Neuronal stem cell (in vitro differentiated cells): ENCODE results near the gene TIGD7.

Experiments
- DNase-seq: peaks from one replicate; pipeline ENCODE4 v3.0.0-alpha.2; 2013; ENCODE audit warnings: low spot score
- H2AFZ ChIP-seq: one replicate; pipeline ENCODE4 v1.6.1; 2013; ENCODE audit warnings: mild to moderate bottlenecking, low read length, inconsistent platforms
- H2AK5ac ChIP-seq: 2 replicates; pipeline ENCODE4 v1.6.1; 2013; ENCODE audit warnings: low read depth, mild to moderate bottlenecking, inconsistent platforms, low read length, moderate library complexity, mixed read lengths
- H2BK120ac ChIP-seq: 2 replicates; pipeline ENCODE4 v1.6.1; 2013; ENCODE audit warnings: low read depth, mild to moderate bottlenecking, inconsistent platforms, low read length, moderate library complexity, mixed read lengths
- H2BK12ac ChIP-seq: one replicate; pipeline ENCODE4 v1.6.1; 2013; ENCODE audit warnings: low read length, inconsistent platforms
- H2BK15ac ChIP-seq: 2 replicates; pipeline ENCODE4 v1.6.1; 2013; ENCODE audit warnings: mild to moderate bottlenecking, low read length, inconsistent platforms, mixed read lengths
- H2BK5ac ChIP-seq: one replicate; pipeline ENCODE4 v1.6.1; 2013; ENCODE audit warnings: inconsistent platforms, mild to moderate bottlenecking, low read length, moderate library complexity
- H3K14ac ChIP-seq: one replicate; pipeline ENCODE4 v1.6.1; 2013; ENCODE audit warnings: low read length, inconsistent platforms
- H3K18ac ChIP-seq: 2 replicates; pipeline ENCODE4 v1.6.1; 2013; ENCODE audit warnings: low read length, inconsistent platforms
- H3K23ac ChIP-seq: 2 replicates; pipeline ENCODE4 v1.6.1; 2013; ENCODE audit warnings: low read depth, mild to moderate bottlenecking, mixed read lengths, low read length, inconsistent platforms; ENCODE audit not compliant: poor library complexity
- H3K27ac ChIP-seq: replicated peaks from 3 replicates; pipeline ENCODE4 v1.5.1; 2013; ENCODE audit warnings: low read length, inconsistent platforms
- H3K27me3 ChIP-seq, 3 experiments: 2 replicates each; pipeline ENCODE4 v1.6.1; 2013; ENCODE audit warnings: low read length in 3 of 3, mild to moderate bottlenecking in 2 of 3, inconsistent platforms in 1 of 3, low read depth in 1 of 3, mixed read lengths in 1 of 3, moderate library complexity in 1 of 3; ENCODE audit not compliant: control insufficient read depth in 3 of 3, insufficient read depth in 3 of 3
- H3K36me3 ChIP-seq, 2 donors: replicated peaks in 1 of 2; 2 replicates each; pipeline ENCODE4 v1.6.1; 2013; ENCODE audit warnings: low read length in 2 of 2; ENCODE audit not compliant: control insufficient read depth in 2 of 2, insufficient read depth in 2 of 2
- H3K4ac ChIP-seq: 2 replicates; pipeline ENCODE4 v1.6.1; 2013; ENCODE audit warnings: inconsistent platforms, mild to moderate bottlenecking, low read length, moderate library complexity
- H3K4me1 ChIP-seq, 2 donors: 1 replicate in 1 of 2; 2 replicates in 1 of 2; pipeline ENCODE4 v1.6.1; 2013; ENCODE audit warnings: low read length in 2 of 2, low read depth in 1 of 2; ENCODE audit not compliant: control insufficient read depth in 2 of 2, insufficient read depth in 1 of 2
- H3K4me2 ChIP-seq: one replicate; pipeline ENCODE4 v1.6.1; 2013; ENCODE audit warnings: mild to moderate bottlenecking, low read length, inconsistent platforms; ENCODE audit not compliant: insufficient read depth, poor library complexity, severe bottlenecking
- H3K4me3 ChIP-seq, 2 donors: 2 replicates each; pipeline ENCODE4 v1.5.1; 2013; ENCODE audit warnings: low read length in 2 of 2, mild to moderate bottlenecking in 2 of 2, inconsistent platforms in 1 of 2, moderate library complexity in 1 of 2
- H3K79me1 ChIP-seq: one replicate; pipeline ENCODE4 v1.6.1; 2013; ENCODE audit warnings: low read depth, mild to moderate bottlenecking, inconsistent platforms, low read length, moderate library complexity
- H3K9ac ChIP-seq: one replicate; pipeline ENCODE4 v1.6.1; 2013; ENCODE audit warnings: mild to moderate bottlenecking, low read depth, low read length, inconsistent platforms; ENCODE audit not compliant: poor library complexity
- H3K9me3 ChIP-seq, 2 donors: replicated peaks in 1 of 2; 2 replicates each; pipeline versions ENCODE3 to v1.6.1; 2013; ENCODE audit warnings: low read length in 2 of 2, mild to moderate bottlenecking in 2 of 2, inconsistent platforms in 1 of 2, low read depth in 1 of 2, mixed read lengths in 1 of 2, moderate library complexity in 1 of 2; ENCODE audit not compliant: control insufficient read depth in 2 of 2, insufficient read depth in 1 of 2
- H4K8ac ChIP-seq: one replicate; pipeline ENCODE4 v1.6.1; 2013; ENCODE audit warnings: low read depth, mild to moderate bottlenecking, inconsistent platforms, low read length, moderate library complexity
- H4K91ac ChIP-seq: one replicate; pipeline ENCODE4 v1.6.1; 2013; ENCODE audit warnings: low read length, low read depth, mild to moderate bottlenecking, inconsistent platforms; ENCODE audit not compliant: poor library complexity
- WGBS, 2 donors: extraction: QIAGEN DNeasy Blood & Tissue Kit; methylation state at CpG; one replicate each; pipeline ENCODE4 v1.1.7; 2013; ENCODE audit warnings: missing lambda C conversion rate in 2 of 2, mixed read lengths in 1 of 2; ENCODE audit not compliant: insufficient read length in 2 of 2, insufficient replicate concordance in 1 of 2; ENCODE audit errors: extremely low coverage in 2 of 2; 5-methylcytosine and 5-hydroxymethylcytosine counted together

TIGD7 gene

GRCh38 chr16:3306078-3306477 is 848 bp upstream of the TIGD7 start:
- Histone ChIP-seq H3K27me3 (no peaks in the 10 kb centered on the region), H3K27ac (peak overlapping the region; percentile 82), H3K79me1 (peaks cover 3% of the 10 kb centered on the region), H2BK5ac (no peak overlapping the region), H2BK15ac (no peak overlapping the region), H2AK5ac (peak overlapping the region; percentile 57), H3K23ac (peak overlapping the region; percentile 56), H3K18ac (peak overlapping the region; percentile 96), H3K4ac (no peak overlapping the region), H3K4me1 (peaks cover 0 to 3% of the 10 kb centered on the region in 2 donors), H4K91ac (no peak overlapping the region), H3K4me3 (peak overlapping the region; percentile 72 to 97), H3K4me2 (peak overlapping the region; percentile 92), H4K8ac (no peak overlapping the region), H2BK12ac (no peak overlapping the region), H3K36me3 (peaks cover 16 to 62% of the 10 kb centered on the region in 2 donors), H3K9me3 (peaks cover 35 to 64% of the 10 kb centered on the region in 2 donors), H3K9ac (peak overlapping the region; percentile 95), H2BK120ac (no peak overlapping the region), H2AFZ (peak overlapping the region; percentile 97), H3K14ac (no peak overlapping the region)
- no peak for DNase-seq
- WGBS, 2 donors = no CpG with 5 or more reads among the region's 11 CpGs

GRCh38 chr16:3304370-3304769 is 860 bp downstream of the TIGD7 start:
- Histone ChIP-seq H3K14ac (no peak overlapping the region), H2BK120ac (no peak overlapping the region), H3K18ac (no peak overlapping the region), H3K23ac (no peak overlapping the region), H3K4ac (no peak overlapping the region), H3K79me1 (peaks cover 3% of the 10 kb centered on the region), H2AK5ac (no peak overlapping the region), H3K4me3 (peak overlapping the region in 1 of 2 donors; percentile 72), H3K36me3 (peaks cover 13 to 62% of the 10 kb centered on the region in 2 donors), H3K4me1 (peaks cover 0 to 3% of the 10 kb centered on the region in 2 donors), H2BK12ac (no peak overlapping the region), H3K4me2 (no peak overlapping the region), H3K9ac (no peak overlapping the region), H2BK5ac (no peak overlapping the region), H2BK15ac (no peak overlapping the region), H4K91ac (no peak overlapping the region), H4K8ac (no peak overlapping the region), H3K27ac (no peak overlapping the region), H3K27me3 (no peaks in the 10 kb centered on the region), H3K9me3 (peaks cover 39 to 65% of the 10 kb centered on the region in 2 donors), H2AFZ (peak overlapping the region; percentile 97)
- no CpG with 5 or more reads among the region's 4 CpGs for WGBS, 2 donors
- no peak for DNase-seq

- no peak overlapping the region for H2BK12ac ChIP-seq
- peaks cover 21 to 82% of the 10 kb centered on the region in 2 donors for H3K36me3 ChIP-seq
Measured at GRCh38 chr16:3295783-3296182, 9.4 kb downstream of the TIGD7 start.

GRCh38 chr16:3295209-3295608 is 10.0 kb downstream of the TIGD7 start:
- peaks cover 27 to 82% of the 10 kb centered on the region in 2 donors for H3K36me3 ChIP-seq

More at GRCh38 chr16:3295783-3296182, 9.4 kb downstream of the TIGD7 start:
- Histone ChIP-seq H3K23ac (no peak overlapping the region), H3K27ac (no peak overlapping the region), H3K18ac (no peak overlapping the region), H3K9me3 (peaks cover 45 to 72% of the 10 kb centered on the region in 2 donors), H3K9ac (no peak overlapping the region), H3K4me3 (no peak overlapping the region), H4K8ac (no peak overlapping the region), H2BK120ac (no peak overlapping the region), H3K4me1 (no peaks in the 10 kb centered on the region), H2BK15ac (no peak overlapping the region), H2AFZ (no peak overlapping the region), H3K4me2 (no peak overlapping the region), H3K4ac (no peak overlapping the region), H3K27me3 (no peaks in the 10 kb centered on the region), H4K91ac (no peak overlapping the region), H2AK5ac (no peak overlapping the region), H3K14ac (no peak overlapping the region), H2BK5ac (no peak overlapping the region), H3K79me1 (no peaks in the 10 kb centered on the region)
- no peak for DNase-seq
- no CpG with 5 or more reads among the region's 13 CpGs for WGBS, 2 donors

More at GRCh38 chr16:3295209-3295608, 10.0 kb downstream of the TIGD7 start:
- Histone ChIP-seq H4K8ac (no peak overlapping the region), H3K27ac (no peak overlapping the region), H2BK120ac (no peak overlapping the region), H3K4me3 (no peak overlapping the region), H3K18ac (no peak overlapping the region), H2BK15ac (no peak overlapping the region), H3K4ac (no peak overlapping the region), H3K23ac (no peak overlapping the region), H3K27me3 (no peaks in the 10 kb centered on the region), H3K14ac (no peak overlapping the region), H3K79me1 (no peaks in the 10 kb centered on the region), H3K9ac (no peak overlapping the region), H3K4me1 (no peaks in the 10 kb centered on the region), H2AK5ac (no peak overlapping the region), H3K9me3 (peaks cover 47 to 72% of the 10 kb centered on the region in 2 donors), H3K4me2 (no peak overlapping the region), H4K91ac (no peak overlapping the region), H2BK12ac (no peak overlapping the region), H2BK5ac (no peak overlapping the region), H2AFZ (no peak overlapping the region)
- no peak for DNase-seq
- WGBS, 2 donors = no CpG with 5 or more reads among the region's 45 CpGs
